Activated CD4-positive, alpha-beta T cell treated with anti-CD3 and anti-CD28 coated beads, Interleukin-10, Interleukin-2, amounts not matched to agents 100 ng/mL and 50 ng/mL, durations not matched to agents 16 hours and 8 hours (primary cell): ENCODE results near the gene ZNF672.
"Not testable (repeated sequence)": the region's sequence is repeated elsewhere in the genome, so short reads cannot be mapped to it uniquely, and the experiment has no call there.

ENCODE experiments used
- DNase-seq: peaks from one replicate; pipeline ENCODE4 v3.0.0-alpha.2; 2020

The ZNF672 gene

GRCh38 chr1:248813546-248813945, 24.5 kb upstream of the ZNF672 start:
- no peak for DNase-seq

GRCh38 chr1:248814351-248814750, 23.7 kb upstream of the ZNF672 start:
- no peak for DNase-seq

DNA sequence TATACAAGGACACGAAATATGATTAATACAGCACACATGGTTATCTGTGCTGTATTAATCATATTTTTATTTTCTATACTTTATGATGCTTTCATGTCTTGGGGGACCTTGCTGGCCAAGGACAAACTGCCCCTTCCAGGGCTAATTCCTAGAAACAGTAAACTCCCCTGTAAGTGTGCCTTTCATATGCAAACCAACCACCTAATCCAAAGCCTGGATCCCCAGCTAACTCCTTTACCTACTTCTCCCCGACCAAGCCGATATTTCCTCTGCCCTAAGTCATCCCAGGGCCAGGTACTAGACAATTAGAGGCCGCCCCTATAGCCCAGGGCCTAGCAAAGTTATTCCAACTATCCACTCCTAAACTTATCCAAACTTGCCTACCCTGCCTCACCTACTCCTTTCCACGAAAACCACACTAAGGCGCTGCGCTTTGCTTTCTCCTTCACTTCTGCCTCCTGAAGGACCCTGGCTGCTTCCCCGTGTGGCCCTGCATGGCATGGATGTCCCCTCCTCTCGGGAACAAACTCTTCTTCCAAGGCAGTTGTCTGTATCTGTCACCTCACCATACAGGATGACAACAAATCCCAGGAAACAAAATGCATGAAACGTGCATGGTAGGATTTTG, 22.5 kb upstream of the ZNF672 start:
- DNase-seq = no peak

DNA sequence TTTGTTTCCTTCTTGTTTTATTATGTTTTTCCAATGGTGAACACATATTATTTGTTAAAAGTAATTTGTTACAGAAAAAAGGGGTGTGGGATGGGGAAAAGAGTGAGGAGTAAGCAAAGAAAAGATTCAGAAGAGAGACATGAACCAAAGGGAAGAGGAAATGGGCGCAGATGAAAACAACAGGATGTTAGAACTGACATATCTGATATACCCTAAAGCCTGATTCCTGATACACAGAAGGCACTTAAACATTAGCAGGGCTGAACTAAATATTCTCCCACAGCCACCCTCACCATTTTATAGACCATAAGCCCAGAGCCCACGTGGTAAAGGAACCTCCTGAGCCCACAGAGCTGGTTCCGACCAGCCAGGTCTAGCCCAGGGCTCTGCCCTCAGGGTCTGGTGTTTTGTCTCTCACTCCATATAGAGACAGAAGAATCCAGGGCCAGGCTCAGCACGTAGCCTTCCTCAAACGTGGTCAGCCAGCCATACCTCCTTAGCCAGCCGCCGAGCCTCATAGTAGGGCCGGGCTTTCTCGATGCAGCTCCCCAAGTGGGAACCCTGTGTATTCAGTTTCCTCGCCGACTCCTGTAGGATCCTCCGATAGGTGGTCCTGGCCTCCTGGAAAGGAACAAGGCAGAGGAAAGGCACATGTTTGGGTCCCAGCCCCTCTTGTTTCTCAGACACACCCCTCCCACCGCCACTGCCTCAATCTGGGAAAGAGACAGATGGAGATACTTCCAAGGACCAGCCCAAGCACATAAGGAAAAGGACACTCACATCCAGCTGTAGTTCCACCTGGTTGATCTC, 21.8 kb upstream of the ZNF672 start:
- no peak for DNase-seq

- peak; percentile 19 for DNase-seq
These were observed 21.0 kb upstream of the ZNF672 start for GRCh38 chr1:248817065-248817464.

DNA sequence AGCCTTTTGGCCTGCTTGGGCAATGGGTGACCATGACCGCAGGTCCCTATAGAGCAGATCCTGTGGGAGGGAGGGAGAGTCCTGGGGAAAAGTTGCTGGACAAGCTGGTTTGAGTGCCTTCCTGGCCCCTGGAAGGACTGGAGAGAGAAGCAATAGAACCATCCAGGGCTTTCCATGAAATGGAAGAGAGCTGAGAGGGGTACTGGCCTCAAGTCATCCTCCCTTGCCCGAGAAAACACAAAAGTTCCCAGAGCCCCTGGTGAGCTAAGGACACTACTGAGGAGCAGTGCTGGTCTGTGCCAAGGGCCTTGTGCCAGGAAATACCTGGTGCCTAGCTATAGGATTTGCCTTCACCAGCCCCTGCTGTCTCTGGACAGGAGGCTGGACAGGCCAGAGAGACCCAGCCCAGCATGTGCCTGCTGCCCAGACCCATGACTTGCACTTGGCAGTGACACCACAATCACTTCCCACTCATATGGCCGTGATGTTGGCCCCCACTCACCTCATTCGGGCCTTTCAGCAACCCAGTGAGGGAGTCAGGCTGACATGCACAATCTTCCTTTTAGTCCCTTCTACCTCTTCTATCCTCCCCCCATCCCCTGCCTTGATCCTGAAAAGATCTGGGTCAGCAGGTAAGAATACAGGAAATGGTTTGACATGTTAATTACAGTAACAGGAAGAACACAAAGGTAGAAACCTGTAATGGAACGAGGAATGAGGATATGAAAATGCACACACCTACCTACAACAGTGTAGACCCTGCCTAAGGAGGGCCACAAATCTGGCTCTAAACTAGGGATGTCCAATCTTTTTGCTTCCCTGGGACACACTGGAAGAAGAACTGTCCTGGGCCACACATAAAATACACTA, 19.3 kb upstream of the ZNF672 start:
- DNase-seq = no peak

DNA sequence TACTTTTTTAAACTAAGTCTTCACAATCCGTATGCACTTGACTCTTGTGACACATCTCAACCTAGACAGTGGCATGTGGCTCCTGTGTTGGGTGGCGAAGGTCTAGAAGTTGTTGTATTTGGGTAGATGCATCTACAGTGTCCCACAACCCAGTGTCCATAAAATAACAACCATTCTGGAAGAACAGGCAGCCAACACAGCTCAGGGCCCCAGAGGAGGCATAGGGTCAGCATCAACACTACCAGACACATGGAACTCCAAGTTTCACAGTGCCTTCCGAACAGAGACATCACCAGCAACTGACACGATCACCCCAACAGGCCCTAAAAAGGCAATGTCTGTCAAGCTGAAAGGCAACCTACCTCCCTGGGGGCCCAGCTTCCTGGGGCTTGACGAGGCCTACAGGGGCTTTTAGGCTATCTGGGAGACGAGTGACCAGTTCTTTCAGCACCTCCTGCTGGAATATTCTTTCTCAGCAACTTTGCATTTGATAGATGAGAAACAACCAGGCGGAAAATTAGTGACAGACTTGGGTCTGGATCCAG, 17.9 kb upstream of the ZNF672 start:
- no peak for DNase-seq

- DNase-seq = no peak
These were observed 16.9 kb upstream of the ZNF672 start for GRCh38 chr1:248821101-248821500.

DNA sequence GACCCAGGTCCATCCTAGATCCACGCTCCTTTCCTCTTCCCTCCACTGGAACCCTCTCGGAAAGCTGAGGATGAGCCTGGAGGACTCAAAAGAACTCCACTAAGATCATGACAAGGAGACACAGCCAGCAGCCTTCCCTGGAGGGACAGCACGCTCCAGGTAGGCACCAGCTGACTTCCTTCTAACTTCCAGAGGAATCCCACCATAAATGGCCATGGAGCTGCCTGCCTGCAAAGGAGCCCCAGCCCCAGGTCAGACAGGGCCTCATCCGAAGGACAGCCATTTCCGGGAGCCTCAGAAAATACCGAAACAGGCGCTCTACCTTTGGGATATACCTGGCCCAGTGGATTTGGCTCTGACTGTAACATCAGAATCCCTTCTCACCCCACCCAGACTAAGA, 16.4 kb upstream of the ZNF672 start:
- no peak for DNase-seq

DNA sequence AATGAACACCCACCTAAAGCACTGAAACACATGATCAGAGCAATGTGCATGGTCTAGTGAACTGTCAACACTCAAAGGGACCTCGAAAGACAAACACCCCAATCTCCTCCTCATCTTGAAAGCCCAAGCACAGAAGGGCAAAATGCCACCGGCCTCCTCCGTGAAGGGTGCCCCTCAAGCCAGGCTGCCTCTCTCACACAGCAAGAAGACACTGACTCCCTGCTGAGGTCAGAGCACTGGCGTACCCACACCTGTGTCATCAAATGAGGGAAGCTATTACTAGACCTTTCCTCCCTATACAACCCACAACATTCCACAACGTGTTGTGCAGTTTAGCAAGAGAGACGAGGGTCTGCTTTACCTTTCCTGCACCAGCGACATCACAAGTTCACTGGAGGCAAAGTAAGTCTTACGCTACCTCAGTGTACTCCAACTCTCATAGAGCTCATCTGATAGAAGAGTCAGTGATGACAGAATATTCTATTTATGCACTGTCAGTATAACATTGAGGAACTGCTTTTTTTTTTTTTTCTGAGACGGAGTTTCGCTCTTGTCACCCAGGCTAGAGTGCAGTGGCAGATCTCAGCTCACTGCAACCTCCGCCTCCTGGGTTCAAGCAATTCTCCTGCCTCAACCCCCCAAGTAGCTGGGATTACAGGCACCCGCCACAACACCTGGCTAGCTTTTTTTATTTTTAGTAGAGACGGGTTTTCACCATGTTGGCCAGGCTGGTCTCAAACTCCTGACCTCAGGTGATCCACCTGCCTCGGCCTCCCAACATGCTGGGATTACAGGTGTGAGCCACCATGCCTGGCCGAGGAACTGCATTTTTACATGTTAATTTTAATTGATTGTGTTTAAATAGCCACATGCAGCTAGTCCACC, 15.6 kb upstream of the ZNF672 start:
- DNase-seq = no peak

- no peak for DNase-seq
These were observed 14.5 kb upstream of the ZNF672 start for GRCh38 chr1:248823517-248824001.

GRCh38 chr1:248824301-248824700, 13.7 kb upstream of the ZNF672 start:
- no peak for DNase-seq

DNA sequence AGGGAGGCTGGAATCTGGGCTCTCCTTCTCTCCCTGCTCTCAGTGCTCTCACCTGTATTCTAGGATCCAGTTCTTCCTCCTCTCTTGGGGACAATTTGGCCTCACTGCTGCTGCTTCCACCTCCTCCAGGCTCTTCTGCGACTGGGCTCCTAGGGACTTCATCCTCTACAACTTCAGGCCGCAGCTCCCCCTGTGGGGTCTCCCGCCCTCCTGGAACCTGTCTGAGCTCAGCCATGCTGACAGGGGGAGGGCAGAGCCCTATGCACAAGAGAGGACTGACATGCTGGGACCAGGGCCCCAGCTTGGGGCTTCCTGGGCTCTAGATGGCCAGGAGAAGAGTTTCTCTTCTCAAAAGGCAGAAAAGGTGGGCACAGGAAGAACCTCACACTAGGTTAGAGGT, 13.3 kb upstream of the ZNF672 start:
- DNase-seq = no peak

DNA sequence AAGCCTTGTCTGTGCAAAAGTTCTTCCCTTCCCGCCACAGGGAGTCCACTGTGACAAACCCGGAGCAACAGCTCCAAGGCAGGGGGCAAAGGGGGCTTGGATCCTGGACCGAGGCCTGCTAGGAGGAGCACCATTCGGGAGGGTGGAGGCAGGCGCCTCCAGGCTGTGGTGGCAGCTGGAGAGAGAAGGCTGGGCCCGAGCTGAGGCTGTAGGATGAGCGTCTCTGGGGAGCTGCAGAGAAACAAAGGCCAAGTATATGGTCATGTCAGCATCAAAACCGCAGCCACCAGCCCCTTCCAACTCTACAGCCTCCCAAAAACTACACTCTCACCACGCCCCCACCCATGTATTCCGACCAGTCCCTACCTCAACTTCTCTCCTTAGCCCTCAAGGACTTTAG, 12.9 kb upstream of the ZNF672 start:
- no peak for DNase-seq

GRCh38 chr1:248825573-248825908, 12.5 kb upstream of the ZNF672 start:
- DNase-seq = no peak

DNA sequence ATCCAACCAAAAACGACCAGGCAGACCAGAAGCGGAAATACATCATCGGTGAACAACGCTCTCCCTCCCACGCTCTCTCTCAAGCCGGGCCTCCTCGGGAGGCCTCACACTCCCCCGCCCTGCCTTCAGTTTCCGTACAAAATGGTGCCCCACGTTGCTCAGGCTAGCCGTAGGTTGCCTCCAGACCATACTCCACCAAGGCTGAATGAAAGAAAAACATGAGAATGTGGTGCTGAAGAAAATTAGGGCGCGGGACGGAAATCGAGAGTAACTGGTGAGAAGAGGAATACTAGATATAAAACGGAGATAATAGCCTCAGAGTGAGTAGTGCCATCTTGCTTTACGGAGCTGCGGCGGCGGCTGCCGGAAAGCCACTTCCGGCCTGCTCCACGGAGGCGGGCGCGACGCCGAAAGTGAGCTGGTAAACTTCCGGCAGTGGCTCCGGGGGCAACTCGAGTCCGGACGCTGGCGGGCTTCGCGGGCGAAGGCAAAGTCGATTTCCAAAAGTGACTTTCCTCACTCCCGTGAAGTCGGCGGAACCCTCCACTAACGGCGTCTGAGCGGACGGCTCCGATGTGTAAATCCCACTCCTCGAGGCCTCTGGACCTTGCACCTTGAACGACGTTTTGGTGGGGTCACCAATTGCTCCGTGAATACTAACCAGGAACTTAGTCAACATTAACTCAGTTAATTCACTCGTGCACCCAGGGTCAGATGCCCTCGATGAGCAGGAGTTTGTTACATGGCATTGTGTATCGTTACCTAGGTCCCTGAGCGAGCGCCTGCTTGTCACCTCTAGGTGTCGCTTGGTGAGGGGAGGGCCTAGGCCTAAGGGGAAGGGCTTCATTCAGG, 11.9 kb upstream of the ZNF672 start, which contains the start of gene SH3BP5L:
Gene SH3BP5L (minus strand): TSS at position 7 of the 852 bp plus-strand sequence. CDS start 980 bp downstream, outside the sequence.
- peak; percentile 95 for DNase-seq

GRCh38 chr1:248828845-248829244, 9.2 kb upstream of the ZNF672 start:
- DNase-seq = no peak

- not testable (repeated sequence) for DNase-seq
These were observed 7.4 kb upstream of the ZNF672 start for GRCh38 chr1:248830718-248831017.

DNA sequence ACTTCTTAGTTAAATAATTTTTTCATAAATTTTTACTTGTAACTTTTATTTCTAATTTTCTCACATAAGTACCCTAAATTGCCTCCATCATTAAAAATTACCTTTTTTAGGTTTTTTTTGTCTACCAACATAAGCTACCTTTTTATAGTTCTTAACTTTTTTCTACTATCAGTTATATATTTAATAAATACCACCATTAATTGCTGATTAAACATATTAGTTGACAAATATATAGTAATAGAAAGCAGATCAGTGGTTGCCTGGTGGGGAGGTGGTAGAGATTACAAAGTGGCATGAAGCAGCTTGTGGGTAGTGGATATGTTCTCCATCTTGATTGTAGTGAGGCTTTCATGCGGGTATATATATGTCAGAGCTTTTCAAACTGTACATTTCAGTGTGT, 6.2 kb upstream of the ZNF672 start:
- no peak for DNase-seq

- no peak for DNase-seq
These were observed 3.6 kb upstream of the ZNF672 start for GRCh38 chr1:248834343-248834940.
